Hepatocyte (in vitro differentiated cells): ENCODE data around the gene KAT2B. TPM values are rescaled to one million over a fixed set of nuclear protein-coding genes. Genes with fewer than 3 reads are reported as not detected.
"Not testable (repeated sequence)": the region's sequence is repeated elsewhere in the genome, so short reads cannot be mapped to it uniquely, and the experiment has no call there.

ENCODE experiments used
- DNase-seq: peaks from one replicate; pipeline ENCODE4 v3.0.0-alpha.2; 2016; ENCODE audit warnings: low spot score
- H2AFZ ChIP-seq: fragments of 200-600 bp; sonication (generic); 2 replicates; pipeline ENCODE4 v1.6.0; 2016; ENCODE audit warnings: antibody characterized with exemption, mild to moderate bottlenecking
- H3K27ac ChIP-seq: fragments of 200-600 bp; sonication (generic); 2 replicates; pipeline ENCODE4 v1.5.1; 2016; ENCODE audit warnings: mild to moderate bottlenecking
- H3K27me3 ChIP-seq: fragments of 200-600 bp; sonication (generic); 2 replicates; pipeline ENCODE4 v1.6.1; 2016
- H3K36me3 ChIP-seq: fragments of 200-600 bp; sonication (generic); replicated peaks from 2 replicates; pipeline ENCODE4 v1.5.1; 2016; ENCODE audit warnings: low read depth; ENCODE audit not compliant: insufficient read depth
- H3K4me1 ChIP-seq: fragments of 200-600 bp; sonication (generic); 2 replicates; pipeline ENCODE4 v1.5.1; 2016; ENCODE audit warnings: mild to moderate bottlenecking, moderate library complexity; ENCODE audit not compliant: insufficient read depth
- H3K4me2 ChIP-seq: fragments of 200-600 bp; sonication (generic); 2 replicates; pipeline ENCODE4 v1.6.0; 2016
- H3K4me3 ChIP-seq: fragments of 200-600 bp; sonication (generic); 2 replicates; pipeline ENCODE4 v1.5.1; 2016; ENCODE audit warnings: mild to moderate bottlenecking
- H3K79me2 ChIP-seq: fragments of 200-600 bp; sonication (generic); 2 replicates; pipeline ENCODE4 v1.6.0; 2017; ENCODE audit warnings: mild to moderate bottlenecking
- H3K9me2 ChIP-seq: fragments of 200-600 bp; sonication (generic); replicated peaks from 2 replicates; pipeline ENCODE4 v1.6.0; 2017; ENCODE audit warnings: mild to moderate bottlenecking; ENCODE audit not compliant: insufficient read depth
- H3K9me3 ChIP-seq: fragments of 200-600 bp; sonication (generic); 2 replicates; pipeline ENCODE4 v1.5.1; 2016; ENCODE audit warnings: low read depth, mild to moderate bottlenecking
- H4K20me1 ChIP-seq: fragments of 200-600 bp; sonication (generic); 2 replicates; pipeline ENCODE4 v1.6.0; 2016; ENCODE audit warnings: mild to moderate bottlenecking; ENCODE audit not compliant: insufficient read depth, poor library complexity, severe bottlenecking
- EZH2 ChIP-seq: fragments of 200-600 bp; sonication (generic); IDR thresholded peaks from 2 replicates; pipeline ENCODE4 v1.6.1; 2016; ENCODE audit warnings: antibody characterized with exemption, mild to moderate bottlenecking, borderline replicate concordance
- EZH2phosphoT487 ChIP-seq: fragments of 200-600 bp; sonication (generic); IDR thresholded peaks from one replicate; pipeline ENCODE4 v1.6.1; 2018; ENCODE audit warnings: antibody characterized with exemption, mild to moderate bottlenecking, low read depth, moderate library complexity; ENCODE audit not compliant: unreplicated experiment, severe bottlenecking
- WGBS: methylation state at CpG from one replicate; pipeline ENCODE4 v1.1.6; 2016; ENCODE audit warnings: low lambda C conversion rate; ENCODE audit errors: missing lambda C conversion rate; 5-methylcytosine and 5-hydroxymethylcytosine counted together
- polyA plus RNA-seq: library from polyadenylated mRNA; unstranded; fragments of >200 nt; fragmentation: Nextera tagmentation; extraction: Ambion mirVana; gene quantifications from 2 replicates; pipeline ENCODE4 v1.2.1, GENCODE V29; 2016
- total RNA-seq: library from RNA; depleted of rRNA; stranded (reverse); fragments of >200 nt; gene quantifications from 2 replicates; pipeline ENCODE4 v1.2.3, GENCODE V29; 2014
- TF ChIP-seq, protein P1 (sequence below): fragments of 200-600 bp; sonication (generic); IDR thresholded peaks from 2 replicates; pipeline ENCODE4 v1.5.1; 2016; ENCODE audit warnings: antibody characterized with exemption, mild to moderate bottlenecking; ENCODE audit not compliant: poor library complexity

Gene KAT2B
- total and polyA plus RNA-seq, 2 experiments from 2014 or later = 11.7 to 13.3 TPM

DNA sequence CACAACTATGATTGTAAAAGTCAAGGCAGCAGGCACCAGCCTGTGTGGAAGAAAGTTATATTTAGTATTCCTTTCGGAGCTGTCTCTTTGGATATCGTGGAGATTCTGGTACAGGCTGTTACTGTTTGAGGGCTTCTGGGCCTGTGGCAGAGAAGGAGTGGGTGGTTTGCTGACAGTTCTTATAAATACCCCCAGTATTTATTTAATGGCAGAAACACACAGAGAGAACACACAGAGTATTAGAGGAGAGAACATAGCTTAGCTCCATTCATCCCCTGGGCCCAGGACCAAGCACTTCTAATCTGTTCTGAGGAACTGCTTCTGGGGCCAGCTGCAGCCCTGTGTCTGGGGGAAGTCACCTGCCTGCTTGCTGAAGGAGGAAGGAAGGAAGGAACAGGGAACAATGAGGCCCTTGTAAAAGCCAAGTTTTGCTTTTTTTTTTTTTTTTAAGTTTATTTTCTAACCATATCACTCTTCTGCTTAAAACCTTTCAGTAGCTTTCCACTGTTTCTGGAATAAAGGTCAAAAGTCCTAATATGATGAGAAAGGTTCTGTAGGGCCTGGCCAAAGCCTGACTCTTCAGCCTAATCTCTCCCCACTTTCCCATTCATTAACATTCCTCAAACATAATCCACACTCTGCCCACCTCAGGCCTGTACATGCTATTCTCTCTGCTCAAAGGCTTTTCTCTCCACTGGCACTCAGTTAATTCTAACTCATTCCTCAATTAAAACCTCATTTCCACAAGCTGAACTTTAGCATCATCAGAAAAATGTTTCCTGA lies 16.4 kb upstream of the KAT2B start:
- H2AFZ ChIP-seq = peak overlapping the region; percentile 50
- no peaks in the 10 kb centered on the region for H3K36me3 ChIP-seq
- H3K27me3 ChIP-seq = no peaks in the 10 kb centered on the region
- peak; percentile 40 for DNase-seq
- H3K27ac ChIP-seq = peak overlapping the region; percentile 73
- H3K9me2 ChIP-seq = no peaks in the 10 kb centered on the region
- no peaks in the 10 kb centered on the region for H3K9me3 ChIP-seq
- 69% methylated on average over 2 of the region's 2 CpGs for WGBS
- no peak overlapping the region for H3K4me3 ChIP-seq
- H4K20me1 ChIP-seq = no peaks in the 10 kb centered on the region
- TF ChIP-seq EZH2phosphoT487 (no peak), EZH2 (no peak)
- TF ChIP-seq, protein P1, sequence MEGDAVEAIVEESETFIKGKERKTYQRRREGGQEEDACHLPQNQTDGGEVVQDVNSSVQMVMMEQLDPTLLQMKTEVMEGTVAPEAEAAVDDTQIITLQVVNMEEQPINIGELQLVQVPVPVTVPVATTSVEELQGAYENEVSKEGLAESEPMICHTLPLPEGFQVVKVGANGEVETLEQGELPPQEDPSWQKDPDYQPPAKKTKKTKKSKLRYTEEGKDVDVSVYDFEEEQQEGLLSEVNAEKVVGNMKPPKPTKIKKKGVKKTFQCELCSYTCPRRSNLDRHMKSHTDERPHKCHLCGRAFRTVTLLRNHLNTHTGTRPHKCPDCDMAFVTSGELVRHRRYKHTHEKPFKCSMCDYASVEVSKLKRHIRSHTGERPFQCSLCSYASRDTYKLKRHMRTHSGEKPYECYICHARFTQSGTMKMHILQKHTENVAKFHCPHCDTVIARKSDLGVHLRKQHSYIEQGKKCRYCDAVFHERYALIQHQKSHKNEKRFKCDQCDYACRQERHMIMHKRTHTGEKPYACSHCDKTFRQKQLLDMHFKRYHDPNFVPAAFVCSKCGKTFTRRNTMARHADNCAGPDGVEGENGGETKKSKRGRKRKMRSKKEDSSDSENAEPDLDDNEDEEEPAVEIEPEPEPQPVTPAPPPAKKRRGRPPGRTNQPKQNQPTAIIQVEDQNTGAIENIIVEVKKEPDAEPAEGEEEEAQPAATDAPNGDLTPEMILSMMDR = no peak
- H3K4me2 ChIP-seq = peak overlapping the region; percentile 6
- H3K4me1 ChIP-seq = no peaks in the 10 kb centered on the region
- no peaks in the 10 kb centered on the region for H3K79me2 ChIP-seq

DNA sequence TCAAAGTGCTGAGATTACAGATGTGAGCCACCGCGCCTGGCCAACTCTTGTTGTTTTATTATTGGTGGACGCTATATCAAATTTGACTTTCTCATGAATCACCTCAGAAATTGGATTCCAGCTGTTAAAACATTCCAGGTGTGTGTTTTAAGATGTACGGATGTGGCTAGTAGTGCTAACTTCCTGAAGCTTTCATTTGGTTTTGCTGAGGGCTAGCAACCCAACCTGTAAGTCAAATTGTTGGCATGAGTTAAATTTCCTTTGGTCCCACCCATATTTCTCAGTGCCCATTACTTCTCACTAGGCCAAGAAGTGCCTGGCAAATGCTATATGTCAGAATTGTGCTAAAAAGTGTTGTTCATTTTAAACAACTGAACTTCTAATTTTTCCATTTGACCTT lies 13.1 kb upstream of the KAT2B start:
- no peaks in the 10 kb centered on the region for H3K4me1 ChIP-seq
- no peaks in the 10 kb centered on the region for H3K79me2 ChIP-seq
- H2AFZ ChIP-seq = no peak overlapping the region
- H3K36me3 ChIP-seq = no peaks in the 10 kb centered on the region
- TF ChIP-seq EZH2 (no peak), EZH2phosphoT487 (no peak)
- TF ChIP-seq, protein P1 = no peak
- 86% methylated on average over 4 of the region's 4 CpGs for WGBS
- H4K20me1 ChIP-seq = no peaks in the 10 kb centered on the region
- no peak for DNase-seq
- H3K27ac ChIP-seq = no peak overlapping the region
- H3K4me3 ChIP-seq = no peak overlapping the region
- H3K9me3 ChIP-seq = no peaks in the 10 kb centered on the region
- no peak overlapping the region for H3K4me2 ChIP-seq
- no peaks in the 10 kb centered on the region for H3K9me2 ChIP-seq
- H3K27me3 ChIP-seq = no peaks in the 10 kb centered on the region

DNA sequence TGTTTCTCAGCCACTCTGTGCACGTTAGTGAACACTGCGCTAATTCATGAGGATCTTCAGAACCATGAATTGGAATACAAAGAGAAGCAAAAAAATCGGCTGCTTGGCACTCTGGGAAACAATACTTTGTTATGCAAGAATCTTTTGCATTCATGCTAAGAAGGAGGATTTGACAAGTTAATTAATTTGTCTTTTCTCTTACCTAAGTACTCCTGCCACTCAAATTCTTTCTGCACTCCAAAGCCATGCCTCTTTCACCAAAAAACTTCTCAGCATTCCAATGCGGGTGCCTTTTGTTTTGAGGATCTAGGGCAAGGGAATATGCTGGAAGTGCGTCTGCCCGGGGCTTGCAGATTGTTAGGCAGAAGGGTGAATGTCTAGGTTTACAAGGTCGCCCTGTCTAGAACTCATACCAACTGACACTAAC lies 11.3 kb upstream of the KAT2B start:
- no peak overlapping the region for H3K27ac ChIP-seq
- no peaks in the 10 kb centered on the region for H3K36me3 ChIP-seq
- H3K79me2 ChIP-seq = no peaks in the 10 kb centered on the region
- H3K4me3 ChIP-seq = no peak overlapping the region
- 79% methylated on average over 7 of the region's 7 CpGs for WGBS
- DNase-seq = no peak
- no peaks in the 10 kb centered on the region for H4K20me1 ChIP-seq
- no peaks in the 10 kb centered on the region for H3K9me3 ChIP-seq
- no peak overlapping the region for H3K4me2 ChIP-seq
- no peaks in the 10 kb centered on the region for H3K27me3 ChIP-seq
- TF ChIP-seq, protein P1 = no peak
- no peak for TF ChIP-seq EZH2phosphoT487
- no peak for TF ChIP-seq EZH2
- H2AFZ ChIP-seq = no peak overlapping the region
- no peaks in the 10 kb centered on the region for H3K9me2 ChIP-seq
- H3K4me1 ChIP-seq = no peaks in the 10 kb centered on the region

DNA sequence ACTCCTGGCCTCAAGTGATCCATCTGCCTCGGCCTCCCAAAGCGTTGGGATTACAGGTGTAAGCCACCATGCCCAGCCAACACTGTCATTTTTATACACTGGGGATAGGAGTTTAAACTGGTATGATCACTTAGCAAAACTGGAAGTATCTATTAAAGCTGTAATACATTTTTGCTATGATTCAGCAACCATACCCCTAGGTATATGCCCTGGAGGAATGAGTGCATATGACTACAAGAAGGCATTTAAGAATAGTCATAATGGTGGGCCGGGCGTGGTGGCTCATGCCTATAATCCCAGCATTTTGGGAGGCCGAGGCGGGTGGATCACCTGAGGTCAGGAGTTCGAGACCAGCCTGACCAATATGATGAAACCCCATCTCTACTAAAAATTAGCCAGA lies 8.3 kb upstream of the KAT2B start:
- H3K4me2 ChIP-seq, H3K9me3 ChIP-seq, H2AFZ ChIP-seq, H3K4me3 ChIP-seq, H3K4me1 ChIP-seq, H3K27ac ChIP-seq, H4K20me1 ChIP-seq, H3K27me3 ChIP-seq, H3K79me2 ChIP-seq, H3K36me3 ChIP-seq, H3K9me2 ChIP-seq, DNase-seq: not testable (repeated sequence)
- 95% methylated on average over 7 of the region's 7 CpGs for WGBS
